Neuronal stem cell (in vitro differentiated cells): Measurements from ENCODE around the gene GLI3.

Source experiments
- DNase-seq: peaks from one replicate; pipeline ENCODE4 v3.0.0-alpha.2; 2013; ENCODE audit warnings: low spot score
- H2AFZ ChIP-seq: one replicate; pipeline ENCODE4 v1.6.1; 2013; ENCODE audit warnings: mild to moderate bottlenecking, low read length, inconsistent platforms
- H2AK5ac ChIP-seq: 2 replicates; pipeline ENCODE4 v1.6.1; 2013; ENCODE audit warnings: low read depth, mild to moderate bottlenecking, inconsistent platforms, low read length, moderate library complexity, mixed read lengths
- H2BK120ac ChIP-seq: 2 replicates; pipeline ENCODE4 v1.6.1; 2013; ENCODE audit warnings: low read depth, mild to moderate bottlenecking, inconsistent platforms, low read length, moderate library complexity, mixed read lengths
- H2BK12ac ChIP-seq: one replicate; pipeline ENCODE4 v1.6.1; 2013; ENCODE audit warnings: low read length, inconsistent platforms
- H2BK15ac ChIP-seq: 2 replicates; pipeline ENCODE4 v1.6.1; 2013; ENCODE audit warnings: mild to moderate bottlenecking, low read length, inconsistent platforms, mixed read lengths
- H2BK5ac ChIP-seq: one replicate; pipeline ENCODE4 v1.6.1; 2013; ENCODE audit warnings: inconsistent platforms, mild to moderate bottlenecking, low read length, moderate library complexity
- H3K14ac ChIP-seq: one replicate; pipeline ENCODE4 v1.6.1; 2013; ENCODE audit warnings: low read length, inconsistent platforms
- H3K18ac ChIP-seq: 2 replicates; pipeline ENCODE4 v1.6.1; 2013; ENCODE audit warnings: low read length, inconsistent platforms
- H3K23ac ChIP-seq: 2 replicates; pipeline ENCODE4 v1.6.1; 2013; ENCODE audit warnings: low read depth, mild to moderate bottlenecking, mixed read lengths, low read length, inconsistent platforms; ENCODE audit not compliant: poor library complexity
- H3K27ac ChIP-seq: replicated peaks from 3 replicates; pipeline ENCODE4 v1.5.1; 2013; ENCODE audit warnings: low read length, inconsistent platforms
- H3K27me3 ChIP-seq, 3 experiments: 2 replicates each; pipeline ENCODE4 v1.6.1; 2013; ENCODE audit warnings: low read length in 3 of 3, mild to moderate bottlenecking in 2 of 3, inconsistent platforms in 1 of 3, low read depth in 1 of 3, mixed read lengths in 1 of 3, moderate library complexity in 1 of 3; ENCODE audit not compliant: control insufficient read depth in 3 of 3, insufficient read depth in 3 of 3
- H3K36me3 ChIP-seq, 2 donors: replicated peaks in 1 of 2; 2 replicates each; pipeline ENCODE4 v1.6.1; 2013; ENCODE audit warnings: low read length in 2 of 2; ENCODE audit not compliant: control insufficient read depth in 2 of 2, insufficient read depth in 2 of 2
- H3K4ac ChIP-seq: 2 replicates; pipeline ENCODE4 v1.6.1; 2013; ENCODE audit warnings: inconsistent platforms, mild to moderate bottlenecking, low read length, moderate library complexity
- H3K4me1 ChIP-seq, 2 donors: 1 replicate in 1 of 2; 2 replicates in 1 of 2; pipeline ENCODE4 v1.6.1; 2013; ENCODE audit warnings: low read length in 2 of 2, low read depth in 1 of 2; ENCODE audit not compliant: control insufficient read depth in 2 of 2, insufficient read depth in 1 of 2
- H3K4me2 ChIP-seq: one replicate; pipeline ENCODE4 v1.6.1; 2013; ENCODE audit warnings: mild to moderate bottlenecking, low read length, inconsistent platforms; ENCODE audit not compliant: insufficient read depth, poor library complexity, severe bottlenecking
- H3K4me3 ChIP-seq, 2 donors: 2 replicates each; pipeline ENCODE4 v1.5.1; 2013; ENCODE audit warnings: low read length in 2 of 2, mild to moderate bottlenecking in 2 of 2, inconsistent platforms in 1 of 2, moderate library complexity in 1 of 2
- H3K79me1 ChIP-seq: one replicate; pipeline ENCODE4 v1.6.1; 2013; ENCODE audit warnings: low read depth, mild to moderate bottlenecking, inconsistent platforms, low read length, moderate library complexity
- H3K9ac ChIP-seq: one replicate; pipeline ENCODE4 v1.6.1; 2013; ENCODE audit warnings: mild to moderate bottlenecking, low read depth, low read length, inconsistent platforms; ENCODE audit not compliant: poor library complexity
- H3K9me3 ChIP-seq, 2 donors: replicated peaks in 1 of 2; 2 replicates each; pipeline versions ENCODE3 to v1.6.1; 2013; ENCODE audit warnings: low read length in 2 of 2, mild to moderate bottlenecking in 2 of 2, inconsistent platforms in 1 of 2, low read depth in 1 of 2, mixed read lengths in 1 of 2, moderate library complexity in 1 of 2; ENCODE audit not compliant: control insufficient read depth in 2 of 2, insufficient read depth in 1 of 2
- H4K8ac ChIP-seq: one replicate; pipeline ENCODE4 v1.6.1; 2013; ENCODE audit warnings: low read depth, mild to moderate bottlenecking, inconsistent platforms, low read length, moderate library complexity
- H4K91ac ChIP-seq: one replicate; pipeline ENCODE4 v1.6.1; 2013; ENCODE audit warnings: low read length, low read depth, mild to moderate bottlenecking, inconsistent platforms; ENCODE audit not compliant: poor library complexity
- WGBS, 2 donors: extraction: QIAGEN DNeasy Blood & Tissue Kit; methylation state at CpG; one replicate each; pipeline ENCODE4 v1.1.7; 2013; ENCODE audit warnings: missing lambda C conversion rate in 2 of 2, mixed read lengths in 1 of 2; ENCODE audit not compliant: insufficient read length in 2 of 2, insufficient replicate concordance in 1 of 2; ENCODE audit errors: extremely low coverage in 2 of 2; 5-methylcytosine and 5-hydroxymethylcytosine counted together

Gene GLI3

GRCh38 chr7:42125321-42125720, 111.7 kb downstream of the GLI3 start:
- no peak overlapping the region for H2BK5ac ChIP-seq
- H3K9me3 ChIP-seq, result peaks cover 0 to 9% of the 10 kb centered on the region in 2 donors
- no peak overlapping the region for H3K4ac ChIP-seq
- no CpG with 5 or more reads among the region's 8 CpGs for WGBS, 2 donors
- no peak overlapping the region for H4K91ac ChIP-seq
- H3K36me3 ChIP-seq, result peaks cover 0 to 52% of the 10 kb centered on the region in 2 donors
- peak overlapping the region; percentile 21 for H3K4me2 ChIP-seq
- H3K79me1 ChIP-seq, result peaks cover 6% of the 10 kb centered on the region
- no peak overlapping the region for H2AK5ac ChIP-seq
- peak; percentile 42 for DNase-seq
- no peak overlapping the region for H4K8ac ChIP-seq
- no peak overlapping the region for H3K4me3 ChIP-seq
- H2BK15ac ChIP-seq, result no peak overlapping the region
- H3K18ac ChIP-seq, result no peak overlapping the region
- no peak overlapping the region for H2BK12ac ChIP-seq
- no peak overlapping the region for H2AFZ ChIP-seq
- H3K14ac ChIP-seq, result no peak overlapping the region
- no peak overlapping the region for H3K9ac ChIP-seq
- peak overlapping the region; percentile 32 for H3K27ac ChIP-seq
- peaks cover 9 to 29% of the 10 kb centered on the region in 2 donors for H3K4me1 ChIP-seq
- no peak overlapping the region for H3K23ac ChIP-seq
- no peak overlapping the region for H2BK120ac ChIP-seq
- no peaks in the 10 kb centered on the region for H3K27me3 ChIP-seq

GRCh38 chr7:42123716-42124115, 113.3 kb downstream of the GLI3 start:
- H2AK5ac ChIP-seq, result no peak overlapping the region
- H3K27me3 ChIP-seq, result no peaks in the 10 kb centered on the region
- H3K36me3 ChIP-seq, result peaks cover 0 to 54% of the 10 kb centered on the region in 2 donors
- H2AFZ ChIP-seq, result no peak overlapping the region
- DNase-seq, result no peak
- no peak overlapping the region for H3K14ac ChIP-seq
- H3K9me3 ChIP-seq, result peaks cover 0 to 15% of the 10 kb centered on the region in 2 donors
- H4K8ac ChIP-seq, result no peak overlapping the region
- no peak overlapping the region for H3K4ac ChIP-seq
- no peak overlapping the region for H3K27ac ChIP-seq
- no peak overlapping the region for H3K18ac ChIP-seq
- H3K4me2 ChIP-seq, result no peak overlapping the region
- H2BK12ac ChIP-seq, result no peak overlapping the region
- no peak overlapping the region for H4K91ac ChIP-seq
- no peak overlapping the region for H2BK5ac ChIP-seq
- no peak overlapping the region for H3K9ac ChIP-seq
- peaks cover 6% of the 10 kb centered on the region for H3K79me1 ChIP-seq
- H3K23ac ChIP-seq, result no peak overlapping the region
- H2BK120ac ChIP-seq, result no peak overlapping the region
- no CpG with 5 or more reads among the region's 6 CpGs for WGBS, 2 donors
- H2BK15ac ChIP-seq, result no peak overlapping the region
- H3K4me1 ChIP-seq, result peaks cover 9 to 34% of the 10 kb centered on the region in 2 donors
- no peak overlapping the region for H3K4me3 ChIP-seq

GRCh38 chr7:42120191-42120590, 116.8 kb downstream of the GLI3 start:
- no peaks in the 10 kb centered on the region for H3K27me3 ChIP-seq
- H2BK5ac ChIP-seq, result no peak overlapping the region
- H3K79me1 ChIP-seq, result peaks cover 10% of the 10 kb centered on the region
- H3K36me3 ChIP-seq, result peaks cover 1 to 74% of the 10 kb centered on the region in 2 donors
- no peak overlapping the region for H2BK120ac ChIP-seq
- no peak overlapping the region for H3K23ac ChIP-seq
- no CpG with 5 or more reads among the region's 8 CpGs for WGBS, 2 donors
- H2AK5ac ChIP-seq, result no peak overlapping the region
- peaks cover 0 to 19% of the 10 kb centered on the region in 2 donors for H3K9me3 ChIP-seq
- H4K8ac ChIP-seq, result no peak overlapping the region
- no peak overlapping the region for H3K4me3 ChIP-seq
- no peak overlapping the region for H2AFZ ChIP-seq
- H3K18ac ChIP-seq, result no peak overlapping the region
- no peak overlapping the region for H3K9ac ChIP-seq
- H3K4ac ChIP-seq, result no peak overlapping the region
- H2BK12ac ChIP-seq, result no peak overlapping the region
- H3K4me1 ChIP-seq, result peaks cover 4 to 27% of the 10 kb centered on the region in 2 donors
- no peak overlapping the region for H4K91ac ChIP-seq
- no peak overlapping the region for H2BK15ac ChIP-seq
- H3K27ac ChIP-seq, result no peak overlapping the region
- DNase-seq, result no peak
- no peak overlapping the region for H3K14ac ChIP-seq
- no peak overlapping the region for H3K4me2 ChIP-seq

GRCh38 chr7:42117201-42117600, 119.8 kb downstream of the GLI3 start:
- H2AFZ ChIP-seq, result no peak overlapping the region
- DNase-seq, result no peak
- no peak overlapping the region for H3K4ac ChIP-seq
- no peak overlapping the region for H2AK5ac ChIP-seq
- H3K9ac ChIP-seq, result no peak overlapping the region
- H3K14ac ChIP-seq, result no peak overlapping the region
- H3K36me3 ChIP-seq, result peaks cover 1 to 80% of the 10 kb centered on the region in 2 donors
- peaks cover 5% of the 10 kb centered on the region for H3K79me1 ChIP-seq
- peaks cover 0 to 15% of the 10 kb centered on the region in 2 donors for H3K9me3 ChIP-seq
- H4K8ac ChIP-seq, result no peak overlapping the region
- no peak overlapping the region for H2BK12ac ChIP-seq
- no peak overlapping the region for H2BK15ac ChIP-seq
- H3K27me3 ChIP-seq, result no peaks in the 10 kb centered on the region
- no peak overlapping the region for H3K18ac ChIP-seq
- no peak overlapping the region for H3K4me3 ChIP-seq
- no peak overlapping the region for H4K91ac ChIP-seq
- H3K4me1 ChIP-seq, result peaks cover 0 to 15% of the 10 kb centered on the region in 2 donors
- no peak overlapping the region for H3K4me2 ChIP-seq
- H3K23ac ChIP-seq, result no peak overlapping the region
- H2BK120ac ChIP-seq, result no peak overlapping the region
- no peak overlapping the region for H2BK5ac ChIP-seq
- no peak overlapping the region for H3K27ac ChIP-seq
- no CpG with 5 or more reads among the region's 4 CpGs for WGBS, 2 donors
